NCI-H1694 treated with DMSO at 0.1 percent for 48 hours (cell line): ENCODE results near the gene PSRC1.
"Not testable (repeated sequence)": the region's sequence is repeated elsewhere in the genome, so short reads cannot be mapped to it uniquely, and the experiment has no call there.

ENCODE experiments used
- DNase-seq: peaks from one replicate; lab custom pipeline; 2025; lab: John Stamatoyannopoulos, UW

Gene PSRC1

GRCh38 chr1:109295712-109296415, 12.9 kb upstream of the PSRC1 start:
- DNase-seq: peak; percentile 98

DNA sequence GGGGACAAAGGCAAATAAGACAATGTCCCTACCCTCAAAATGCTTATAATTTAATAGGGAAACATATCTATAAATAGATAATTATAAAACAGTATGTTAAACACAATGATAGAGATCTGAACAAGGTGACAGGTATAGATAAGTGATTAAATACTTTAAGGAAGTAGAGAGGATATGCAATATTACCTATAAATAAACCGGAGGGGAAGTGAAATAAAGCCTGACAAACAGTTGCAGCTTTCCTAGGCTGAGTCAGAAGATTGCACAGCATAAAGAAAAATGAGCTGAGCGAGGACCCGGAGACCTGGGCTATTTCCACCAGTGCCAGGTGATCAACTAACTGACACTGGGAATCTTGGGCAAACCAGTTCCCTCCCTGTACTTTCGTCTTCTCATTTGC, 11.5 kb upstream of the PSRC1 start:
- no peak for DNase-seq

- DNase-seq: no peak
Observed at GRCh38 chr1:109293026-109293425, 10.1 kb upstream of the PSRC1 start.

- DNase-seq: no peak
Observed at GRCh38 chr1:109292364-109292763, 9.4 kb upstream of the PSRC1 start.

DNA sequence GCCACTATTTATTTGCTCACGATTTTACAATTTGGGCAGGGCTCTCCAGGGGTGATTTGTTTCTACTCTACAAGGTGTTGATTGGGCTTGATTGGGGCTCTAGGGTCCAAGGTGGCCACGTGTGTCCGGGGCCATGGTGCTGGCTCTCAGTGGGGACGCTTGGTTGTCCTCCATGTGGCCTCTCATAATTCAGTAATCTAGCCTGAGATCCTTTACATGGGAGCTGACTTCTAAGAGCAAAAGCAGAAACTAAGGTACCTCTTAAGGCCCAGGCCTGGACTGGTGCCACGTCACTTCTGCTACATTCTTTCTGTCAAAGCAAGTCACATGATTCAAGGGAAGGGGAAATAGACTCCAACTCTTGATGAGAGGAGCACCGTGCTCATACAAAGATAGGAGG, 8.1 kb upstream of the PSRC1 start:
- DNase-seq: no peak

GRCh38 chr1:109290137-109290536, 7.2 kb upstream of the PSRC1 start:
- DNase-seq: no peak

DNA sequence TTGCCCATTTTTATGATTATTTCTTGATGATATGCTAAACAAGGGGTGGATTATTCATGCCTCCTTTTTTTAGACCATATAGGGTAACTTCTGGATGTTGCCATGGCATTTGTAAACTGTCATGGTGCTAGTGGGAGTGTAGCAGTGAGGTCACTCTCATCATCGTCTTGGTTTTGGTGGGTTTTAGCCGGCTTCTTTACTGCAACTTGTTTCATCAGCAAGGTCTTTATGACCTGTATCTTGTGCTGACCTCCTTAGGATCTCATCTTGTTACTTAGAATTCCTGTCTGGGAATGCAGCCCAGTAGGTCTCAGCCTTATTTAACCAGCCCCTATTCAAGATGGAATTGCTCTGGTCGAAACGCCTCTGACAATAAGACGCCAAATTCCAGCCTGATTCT, 3.8 kb upstream of the PSRC1 start:
- not testable (repeated sequence) for DNase-seq

GRCh38 chr1:109283748-109284600, 1.0 kb upstream of the PSRC1 start:
- DNase-seq: peak; percentile 44

- no peak for DNase-seq
Observed at GRCh38 chr1:109282497-109282951, 421 bp downstream of the PSRC1 start.

DNA sequence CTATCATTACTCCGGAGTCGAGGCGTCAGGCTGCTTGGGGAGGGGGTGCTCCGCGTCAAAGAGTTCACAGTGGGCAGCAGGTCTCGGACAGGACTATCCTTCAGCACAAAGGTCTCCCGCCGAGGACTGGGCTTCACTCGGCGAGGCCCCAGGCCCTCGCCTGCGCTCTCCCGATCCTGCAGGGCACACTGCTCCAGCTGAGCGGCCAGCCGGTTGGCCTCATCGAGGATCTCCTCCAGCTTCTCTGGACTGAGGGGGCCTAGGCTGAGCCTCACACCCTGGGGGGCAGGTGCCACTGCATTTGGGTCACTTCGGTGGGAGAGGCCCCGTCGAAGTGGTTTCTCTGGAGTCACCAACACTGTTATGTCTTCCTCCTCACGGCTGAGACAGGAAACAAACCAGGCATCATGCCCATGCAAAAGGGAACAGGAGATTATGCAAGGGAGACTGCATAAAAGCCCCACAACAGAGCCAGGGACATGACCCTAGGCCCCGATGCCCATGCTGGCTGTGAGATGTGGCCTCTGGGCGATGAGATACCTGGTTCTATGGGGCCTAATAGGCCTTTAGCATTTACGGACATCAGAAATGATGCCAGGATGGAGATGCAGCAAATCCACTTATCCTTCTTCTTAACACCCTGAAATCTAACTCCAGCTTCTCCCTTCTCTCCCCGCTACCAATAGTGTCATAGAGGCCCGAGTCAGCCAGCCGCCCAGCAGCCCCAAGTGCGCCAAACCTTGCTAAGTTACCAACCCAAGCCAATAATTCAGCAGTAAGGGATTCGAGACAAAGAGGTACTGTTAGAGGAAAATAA, 1.1 kb downstream of the PSRC1 start:
- DNase-seq: no peak

- DNase-seq: no peak
Observed at GRCh38 chr1:109280862-109281261, 2.1 kb downstream of the PSRC1 start.

DNA sequence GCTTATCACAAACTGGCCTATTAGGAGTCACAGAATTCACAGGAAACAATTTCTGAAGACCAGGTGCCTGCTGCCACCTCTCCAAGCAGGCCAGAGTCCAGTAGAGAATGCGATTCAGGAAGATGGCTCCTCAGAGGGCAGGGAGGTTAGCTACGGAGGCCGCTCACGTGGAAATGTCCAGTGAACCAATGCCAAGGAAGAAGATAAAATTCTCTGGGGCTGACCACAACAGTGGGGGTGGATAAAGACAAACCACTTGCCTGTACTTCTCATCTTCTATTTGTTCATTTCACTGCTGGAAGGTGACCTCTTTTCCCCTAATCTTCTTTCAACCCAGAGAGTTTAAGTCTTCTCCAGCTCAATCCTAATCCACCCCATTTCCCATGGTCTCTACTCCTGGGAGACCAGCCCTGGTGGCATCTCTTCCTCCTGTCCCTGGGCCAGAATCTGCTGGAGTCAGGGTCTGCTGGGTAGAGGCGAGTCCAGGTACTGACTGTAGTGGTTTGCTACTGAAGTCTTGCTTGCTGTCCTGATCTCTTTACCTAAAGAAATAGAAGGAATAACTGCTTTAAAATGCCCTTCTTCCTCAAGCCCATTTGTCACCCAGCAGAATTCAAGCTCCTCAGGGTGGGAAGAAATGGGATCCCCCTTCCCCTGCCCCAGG, 3.2 kb downstream of the PSRC1 start:
- DNase-seq: no peak

GRCh38 chr1:109277434-109278204, 5.3 kb downstream of the PSRC1 start:
- DNase-seq: peak; percentile 38

DNA sequence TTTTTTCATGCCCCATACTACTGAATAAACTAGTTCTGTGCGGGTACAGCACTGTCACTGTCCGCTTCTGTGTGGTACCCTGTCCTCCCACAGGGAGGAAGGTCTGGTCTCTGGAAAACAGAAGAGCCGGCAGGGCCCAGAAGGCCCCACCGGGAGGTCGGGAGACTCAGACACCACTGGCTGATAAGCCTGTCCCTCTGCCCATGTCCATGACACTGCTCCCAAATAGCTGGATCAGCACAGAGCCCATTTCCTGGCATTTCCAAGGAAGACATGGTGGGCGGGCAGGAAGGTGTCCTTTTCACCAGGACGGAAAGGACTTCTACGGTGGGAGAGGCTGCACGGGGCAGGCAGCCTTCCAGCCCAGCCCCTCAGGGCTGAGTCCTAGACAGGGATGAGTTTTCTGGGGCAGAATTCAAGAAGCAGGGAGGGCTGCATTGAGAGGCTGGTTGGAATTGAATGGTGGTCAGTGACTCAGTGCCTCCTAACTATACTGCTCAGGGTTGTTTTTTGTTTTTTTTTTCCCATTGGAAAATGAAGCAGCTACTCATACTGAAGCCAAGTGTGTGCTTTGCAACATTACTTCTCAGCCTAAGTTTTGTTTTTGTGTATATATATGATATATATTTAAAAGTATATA, 7.1 kb downstream of the PSRC1 start:
- no peak for DNase-seq

GRCh38 chr1:109274533-109275476, 8.1 kb downstream of the PSRC1 start:
- DNase-seq: no peak

DNA sequence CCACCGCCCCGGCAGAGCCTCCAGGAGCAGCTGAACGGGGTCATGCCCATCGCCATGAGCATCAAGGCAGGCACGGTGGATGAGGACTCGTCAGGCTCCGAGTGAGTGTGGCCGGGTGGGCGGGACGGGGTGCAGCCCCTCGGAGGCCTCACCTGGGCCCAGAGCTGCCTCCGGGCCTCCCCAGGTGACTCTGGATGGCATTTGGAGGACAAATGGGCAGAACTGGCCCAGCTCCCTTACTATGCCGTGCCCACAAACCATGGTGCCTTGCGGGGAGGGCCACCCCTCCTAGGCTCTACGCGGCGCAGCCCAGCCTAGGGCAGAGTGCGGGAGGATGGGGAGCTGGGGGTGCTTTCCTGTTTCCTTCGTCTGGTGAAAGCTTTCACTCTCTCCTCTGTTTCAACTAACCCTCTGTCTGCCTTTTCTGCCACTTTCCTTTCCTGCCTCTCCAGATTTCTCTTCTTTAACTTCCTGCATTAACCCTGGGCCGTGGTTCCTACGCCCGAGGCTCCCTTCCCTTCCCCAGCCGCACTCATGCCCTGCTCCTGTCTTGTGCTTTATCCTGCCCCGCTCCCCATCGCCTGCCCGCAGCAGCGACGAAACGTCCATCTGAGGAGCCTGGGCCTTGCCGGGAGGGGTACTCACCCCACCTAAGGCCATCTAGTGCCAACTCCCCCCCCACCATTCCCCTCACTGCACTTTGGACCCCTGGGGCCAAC, 9.2 kb downstream of the PSRC1 start:
- DNase-seq: no peak

DNA sequence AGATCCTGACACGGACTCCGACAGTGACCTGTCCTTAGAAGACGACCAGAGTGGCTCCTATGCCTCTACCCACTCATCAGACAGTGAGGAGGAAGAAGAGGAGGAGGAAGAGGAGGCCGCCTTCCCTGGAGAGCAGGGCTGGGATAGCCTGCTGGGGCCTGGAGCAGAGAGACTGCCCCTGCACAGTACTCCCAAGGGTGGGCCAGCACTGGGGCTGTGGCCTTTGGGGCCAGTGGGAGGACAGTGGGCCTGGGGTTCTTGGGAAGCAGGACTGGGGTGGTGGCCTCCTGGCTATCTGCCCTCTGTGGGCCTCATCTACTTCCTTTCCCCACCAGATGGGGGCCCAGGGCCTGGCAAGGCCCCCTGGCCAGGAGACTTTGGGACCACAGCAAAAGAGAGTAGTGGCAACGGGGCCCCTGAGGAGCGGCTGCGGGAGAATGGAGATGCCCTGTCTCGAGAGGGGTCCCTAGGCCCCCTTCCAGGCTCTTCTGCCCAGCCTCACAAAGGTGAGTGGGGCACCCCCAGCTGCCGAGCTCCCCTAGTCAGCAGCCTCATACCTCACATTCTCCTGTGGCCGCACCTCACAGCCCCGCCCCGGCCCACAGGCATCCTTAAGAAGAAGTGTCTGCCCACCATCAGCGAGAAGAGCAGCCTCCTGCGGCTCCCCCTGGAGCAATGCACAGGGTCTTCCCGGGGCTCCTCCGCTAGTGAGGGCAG, 10.0 kb downstream of the PSRC1 start:
- no peak for DNase-seq
